COLO668 (cell line): ENCODE measurements around the gene LGI4.

Experiments
- DNase-seq: peaks from one replicate; lab custom pipeline; 2025; ENCODE audit not compliant: unreplicated experiment; lab: John Stamatoyannopoulos, UW

LGI4 gene

DNA sequence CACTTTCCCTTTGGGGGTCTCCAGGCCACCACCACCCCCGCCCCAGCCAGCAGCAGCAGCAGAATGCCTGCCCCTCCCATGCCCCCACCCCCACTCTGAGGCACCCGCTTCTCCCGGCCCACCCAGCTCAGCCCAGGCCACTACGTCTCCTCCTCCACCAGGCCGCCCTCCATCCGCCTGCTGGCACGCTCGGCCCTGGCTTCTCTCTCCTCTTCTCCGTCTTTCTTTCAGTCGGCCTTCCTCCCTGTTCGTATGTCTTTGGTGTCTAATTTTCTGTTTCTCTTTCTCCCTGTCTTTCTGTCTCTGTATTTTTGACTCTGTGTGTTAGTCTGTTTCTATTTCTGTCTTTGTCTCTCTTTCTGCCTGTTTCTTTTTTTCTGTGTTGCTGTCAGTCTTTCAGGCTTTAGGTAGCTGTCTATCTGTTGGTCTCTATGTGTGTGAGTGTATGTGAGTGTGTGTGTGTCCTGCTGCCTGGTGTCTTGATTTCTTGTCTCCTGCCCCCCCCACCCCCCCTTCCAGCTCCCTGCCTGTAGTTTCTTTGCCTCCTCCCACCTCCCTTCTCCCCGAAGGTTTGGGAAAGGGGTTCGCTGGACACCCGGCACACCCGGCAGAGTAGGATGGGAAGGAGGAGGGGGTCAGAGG is at the start of gene LGI4:
Gene LGI4, minus strand, starts transcription at position 459 of the 642 bp plus-strand sequence. Its CDS starts 379 bp downstream, at position 80.
- DNase-seq = no peak

DNA sequence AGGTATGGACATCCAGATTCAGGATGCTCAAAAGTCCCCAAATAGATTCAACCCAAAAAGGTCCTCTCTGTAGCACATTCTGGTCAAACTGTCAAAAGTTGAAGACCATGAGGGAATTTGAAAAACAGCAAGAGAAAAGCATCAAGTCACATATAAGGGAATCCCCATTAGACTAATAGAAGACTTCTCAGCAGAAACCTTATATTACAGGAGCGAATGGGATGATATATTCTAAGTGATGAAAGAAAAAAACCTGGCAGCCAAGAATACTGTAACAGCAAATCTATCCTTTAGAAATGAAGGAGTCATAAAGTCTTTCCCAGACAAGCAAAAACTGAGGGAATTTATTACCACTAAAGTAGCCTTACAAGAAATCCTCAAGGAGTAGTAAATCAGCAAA is 49.4 kb upstream of the LGI4 start:
- DNase-seq = no peak

DNA sequence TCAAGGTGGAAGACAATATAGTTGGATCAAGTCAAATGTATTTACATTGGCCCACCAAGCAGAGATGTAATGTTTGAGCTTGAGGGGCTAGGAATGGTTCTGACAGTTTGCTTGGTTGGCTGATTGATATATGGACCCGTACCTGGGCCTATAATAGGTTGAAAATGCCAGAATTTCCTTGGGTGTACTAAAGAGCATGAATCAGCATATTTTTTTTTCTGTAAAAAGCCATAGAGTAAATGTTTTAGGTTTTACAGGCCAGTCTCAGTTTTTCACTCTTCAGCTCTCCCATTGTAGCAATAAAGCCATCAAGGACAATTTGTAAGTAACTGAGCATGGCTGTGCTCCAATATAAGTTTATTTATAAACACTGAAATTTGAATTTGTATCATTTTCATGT is 46.5 kb upstream of the LGI4 start:
- no peak for DNase-seq

DNA sequence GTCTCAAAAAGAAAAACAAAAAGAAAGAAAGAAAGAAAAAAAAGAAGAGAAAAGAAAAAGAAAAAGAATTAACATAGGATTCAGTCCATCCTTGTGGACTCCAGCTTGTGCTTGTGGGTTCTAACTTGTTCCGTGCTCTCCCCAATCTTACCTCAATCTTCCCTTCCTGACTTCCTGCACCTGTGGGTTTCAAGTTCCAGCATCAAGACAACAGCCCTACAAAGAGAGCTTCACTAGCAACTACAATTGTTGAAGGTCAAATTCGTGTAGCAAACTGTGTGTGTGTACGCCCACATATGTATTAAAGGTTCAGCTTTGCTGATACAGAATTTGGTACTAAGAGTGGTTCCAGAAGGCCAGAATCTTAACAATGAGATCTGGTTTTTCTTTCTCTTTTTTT is 45.0 kb upstream of the LGI4 start:
- no peak for DNase-seq

DNA sequence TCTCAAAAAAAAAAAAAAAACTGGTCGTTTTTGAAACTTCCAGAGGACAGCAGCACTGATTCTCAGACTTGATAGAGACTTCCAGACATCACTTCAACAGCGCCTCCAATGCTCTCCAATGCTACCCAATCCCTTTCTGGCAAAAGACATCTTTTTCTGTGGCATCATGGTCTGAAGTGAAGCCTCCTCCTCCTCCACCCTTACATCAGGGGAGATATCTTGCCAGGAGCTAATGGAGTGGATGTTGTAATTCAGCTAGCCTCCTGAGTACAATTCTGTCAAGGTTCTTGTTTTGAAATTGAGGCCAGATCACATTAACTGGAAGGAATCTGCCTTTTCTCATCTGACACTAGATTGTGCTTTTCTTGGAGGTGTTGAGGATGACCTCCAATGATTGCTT is 43.8 kb upstream of the LGI4 start:
- no peak for DNase-seq

DNA sequence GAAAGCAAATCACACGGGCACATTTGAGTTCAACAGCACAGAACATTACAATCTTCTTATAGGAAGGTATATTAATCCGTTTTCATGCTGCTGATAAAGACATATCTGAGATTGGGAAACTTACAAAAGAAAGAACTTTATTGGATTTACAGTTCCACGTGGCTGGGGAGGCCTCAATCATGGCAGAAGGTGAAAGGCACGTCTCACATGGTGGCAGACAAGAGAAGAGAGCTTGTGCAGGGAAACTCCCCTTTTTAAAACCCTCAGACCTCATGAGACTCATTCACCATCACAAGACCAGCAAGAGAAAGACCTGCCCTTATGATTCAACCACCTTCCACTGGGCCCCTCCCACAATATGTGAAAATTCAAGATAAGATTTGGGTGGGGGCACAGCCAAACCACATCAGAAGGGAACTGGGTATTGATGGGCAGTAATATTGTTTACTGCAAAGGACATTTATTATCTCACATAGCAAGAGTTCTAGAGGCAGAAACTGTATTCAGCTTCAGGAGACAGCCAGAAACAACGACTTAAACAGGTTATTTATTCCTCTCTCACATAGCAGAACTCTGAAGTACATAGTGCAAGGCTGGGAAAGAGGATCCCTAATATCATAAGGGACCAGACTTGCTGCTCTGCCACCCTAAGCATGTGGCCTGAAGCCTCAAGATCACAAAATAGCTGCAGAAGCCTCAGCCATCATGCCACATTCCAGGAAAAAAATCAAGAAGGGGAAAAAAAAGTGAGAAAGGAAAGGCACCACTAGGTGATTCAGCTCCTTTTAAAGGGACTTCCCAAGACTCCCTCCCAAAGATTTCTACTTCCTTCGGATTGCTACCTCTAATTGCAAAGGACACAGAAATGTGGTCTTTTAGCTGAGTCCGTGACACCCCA is 42.8 kb upstream of the LGI4 start:
- no peak for DNase-seq

DNA sequence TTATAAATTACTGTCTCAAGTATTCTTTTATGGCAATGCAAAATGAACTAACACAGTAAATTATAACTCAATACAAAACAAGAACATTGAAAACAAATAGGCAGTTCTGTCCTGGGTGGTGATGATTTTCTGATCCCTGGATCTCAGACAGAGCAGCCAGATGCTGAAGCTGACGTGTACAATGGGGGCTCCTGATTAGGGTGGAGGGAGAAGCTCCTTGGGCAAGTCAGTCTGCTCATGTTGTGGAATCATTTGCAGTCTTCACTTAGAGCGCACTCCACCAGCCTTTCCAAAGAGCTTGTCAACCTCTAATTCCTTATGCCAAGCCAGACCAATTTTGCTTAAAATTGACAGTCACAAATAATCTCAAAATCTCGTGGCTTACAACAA is 41.3 kb upstream of the LGI4 start:
- DNase-seq = no peak

DNA sequence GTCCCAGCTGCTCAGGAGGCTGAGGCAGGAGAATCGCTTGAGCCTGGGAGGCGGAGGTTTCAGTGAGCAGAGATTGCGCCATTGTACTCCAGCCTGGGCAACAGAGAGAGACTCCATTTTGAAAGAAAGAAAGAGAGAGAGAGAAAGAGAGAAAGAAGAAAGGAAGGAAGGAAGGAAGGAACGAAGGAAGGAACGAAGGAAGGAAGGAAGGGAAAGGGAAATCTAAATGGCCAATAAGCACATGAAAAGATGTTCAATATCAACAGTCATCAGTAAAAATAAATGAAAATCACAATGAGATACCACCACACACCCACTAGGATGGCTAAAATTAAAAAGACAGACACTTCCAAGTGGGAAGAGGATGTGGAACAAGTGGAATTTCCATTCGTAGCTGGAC is 39.4 kb upstream of the LGI4 start:
- no peak for DNase-seq

DNA sequence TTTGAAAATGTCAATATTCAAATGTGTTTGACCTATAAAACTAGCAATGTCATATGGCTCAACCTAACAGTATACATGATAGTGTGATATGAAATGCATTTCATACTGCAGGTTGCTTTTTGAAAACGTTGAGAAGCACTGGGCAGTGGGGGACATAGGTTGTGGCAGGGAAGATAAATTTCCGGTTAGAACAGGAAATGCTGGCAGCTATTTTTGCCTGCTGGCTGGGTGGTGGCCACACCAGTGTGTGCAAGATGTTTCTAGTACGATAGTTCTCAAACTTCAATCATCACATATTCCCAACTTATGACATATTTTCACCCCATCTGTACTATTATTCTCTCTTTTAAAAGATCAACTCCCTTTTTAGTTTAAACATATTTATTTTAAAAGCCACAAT is 36.9 kb upstream of the LGI4 start:
- no peak for DNase-seq

DNA sequence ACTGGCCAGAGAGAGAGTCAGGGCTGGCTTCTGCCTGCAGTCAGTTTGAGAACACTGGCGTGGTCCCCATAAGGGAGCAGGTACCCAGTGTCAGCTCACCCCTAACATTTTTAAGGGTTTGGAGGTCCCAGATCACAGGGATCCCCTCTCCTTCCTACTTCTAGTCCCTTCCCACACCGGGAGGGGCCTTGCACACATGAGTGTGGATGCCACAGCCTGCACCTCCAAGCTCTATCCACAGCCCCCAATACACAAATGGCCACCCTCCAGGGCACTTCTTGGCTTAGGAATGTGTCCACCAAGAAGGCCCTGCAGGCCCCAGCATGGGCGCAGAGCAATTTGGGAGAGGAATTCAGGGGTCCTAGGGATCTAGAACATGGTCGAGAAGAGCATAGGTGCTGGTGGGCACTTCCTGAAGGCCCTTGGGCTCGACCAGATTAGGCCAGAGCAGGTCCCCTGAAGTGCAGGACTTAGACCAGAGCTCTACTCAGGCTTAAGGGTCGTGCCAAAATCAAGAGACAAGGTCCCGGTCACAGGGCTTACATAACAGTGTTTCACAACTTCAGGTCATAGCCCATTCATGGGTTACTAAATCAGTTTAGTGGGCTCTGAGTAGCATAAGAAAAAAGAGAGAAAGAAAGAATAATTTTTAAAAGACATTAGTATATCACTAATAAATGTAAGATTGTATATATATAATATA is 35.7 kb upstream of the LGI4 start:
- DNase-seq = no peak

DNA sequence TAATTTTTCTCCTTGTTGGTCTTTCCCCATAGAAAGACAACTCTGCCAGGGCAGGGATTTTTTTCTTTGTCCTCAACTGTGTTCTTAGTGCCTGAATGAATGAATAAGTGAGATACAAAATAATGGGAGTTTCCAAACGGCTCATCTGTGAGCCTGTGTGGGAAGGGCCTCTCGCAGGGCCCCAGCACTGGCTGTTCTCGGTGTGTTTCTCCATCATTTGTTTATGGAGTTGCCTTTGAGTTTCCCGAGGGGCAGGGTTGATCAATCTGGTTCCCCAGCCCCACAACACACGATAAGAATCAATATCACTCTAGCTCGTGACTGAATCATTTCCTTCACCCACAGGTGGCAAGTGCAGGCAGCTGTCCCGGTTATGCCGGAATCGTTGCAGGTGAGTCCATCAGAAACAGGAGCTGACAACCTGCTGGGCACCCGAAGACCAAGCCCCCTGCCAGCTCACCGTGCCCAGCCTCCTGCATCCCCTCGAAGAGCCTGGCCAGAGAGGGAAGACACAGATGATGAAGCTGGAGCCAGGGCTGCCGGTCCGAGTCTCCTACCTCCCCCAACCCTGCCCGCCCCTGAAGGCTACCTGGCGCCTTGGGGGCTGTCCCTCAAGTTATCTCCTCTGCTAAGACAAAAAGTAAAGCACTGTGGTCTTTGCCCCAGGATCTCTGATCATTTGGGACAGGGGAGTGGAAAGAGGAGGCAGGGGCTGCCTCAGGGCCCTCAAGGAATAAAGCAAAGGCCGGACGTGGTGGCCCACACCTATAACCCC is 34.5 kb upstream of the LGI4 start:
- no peak for DNase-seq

DNA sequence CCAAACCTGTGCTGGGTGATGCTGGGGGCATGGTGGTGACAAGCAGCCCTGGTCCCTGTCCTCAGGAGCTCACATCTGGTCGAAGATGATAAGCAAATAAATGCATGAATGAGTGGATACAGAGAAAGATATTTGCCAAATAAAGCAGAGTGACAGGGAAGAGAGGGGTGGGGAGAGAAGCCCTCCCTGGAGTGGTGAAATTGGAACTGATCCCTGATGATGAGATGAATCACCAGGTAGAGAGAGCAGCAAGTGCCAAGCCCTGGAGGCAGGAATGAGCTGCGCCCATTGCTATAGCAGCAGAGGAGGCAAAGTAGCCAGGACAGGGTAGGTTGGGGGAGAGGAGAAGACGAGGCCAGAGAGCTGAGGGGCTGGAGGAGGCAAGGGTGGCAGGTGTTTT is 33.3 kb upstream of the LGI4 start:
- DNase-seq = peak; percentile 3

DNA sequence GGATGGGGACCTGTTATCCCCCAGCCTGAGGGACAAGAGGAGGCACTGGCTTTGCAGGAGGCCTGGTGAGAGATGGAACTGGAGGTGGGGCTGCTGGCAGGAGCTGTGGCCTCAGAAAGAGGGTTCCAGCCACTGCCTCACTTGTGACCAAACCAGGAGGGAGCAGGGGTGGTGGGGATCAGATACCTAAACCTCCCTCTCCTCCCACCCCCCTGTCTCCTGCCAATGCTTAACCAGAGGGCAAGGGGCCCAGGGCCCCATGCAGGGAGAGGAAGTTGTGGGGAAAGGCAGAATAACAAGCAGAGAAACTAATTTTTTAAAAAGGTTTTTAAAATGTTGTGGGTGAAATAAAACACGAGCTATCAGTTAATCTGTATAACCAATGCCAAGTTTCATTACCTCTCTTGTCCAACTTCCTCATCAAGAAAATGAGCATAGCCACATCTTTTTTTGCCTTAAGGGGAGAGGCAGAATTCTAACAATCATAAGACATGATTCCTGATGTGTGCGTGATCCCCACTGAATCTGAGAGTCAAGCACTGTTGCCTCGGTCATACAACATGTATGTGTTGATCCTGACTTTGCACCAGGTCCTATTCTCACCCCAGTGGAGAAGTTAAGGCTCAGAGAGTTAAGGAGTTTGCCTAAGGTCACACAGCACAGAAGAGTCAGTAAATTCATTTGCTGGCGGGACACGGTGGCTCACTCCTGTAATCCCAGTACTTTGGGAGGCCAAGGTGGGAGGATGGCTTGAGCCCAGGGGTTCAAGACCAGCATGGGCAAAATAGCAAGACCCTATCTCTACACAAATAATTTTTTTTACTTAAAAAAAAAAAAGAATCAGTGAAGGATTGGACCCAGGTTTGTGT is 32.6 kb upstream of the LGI4 start:
- DNase-seq = no peak

DNA sequence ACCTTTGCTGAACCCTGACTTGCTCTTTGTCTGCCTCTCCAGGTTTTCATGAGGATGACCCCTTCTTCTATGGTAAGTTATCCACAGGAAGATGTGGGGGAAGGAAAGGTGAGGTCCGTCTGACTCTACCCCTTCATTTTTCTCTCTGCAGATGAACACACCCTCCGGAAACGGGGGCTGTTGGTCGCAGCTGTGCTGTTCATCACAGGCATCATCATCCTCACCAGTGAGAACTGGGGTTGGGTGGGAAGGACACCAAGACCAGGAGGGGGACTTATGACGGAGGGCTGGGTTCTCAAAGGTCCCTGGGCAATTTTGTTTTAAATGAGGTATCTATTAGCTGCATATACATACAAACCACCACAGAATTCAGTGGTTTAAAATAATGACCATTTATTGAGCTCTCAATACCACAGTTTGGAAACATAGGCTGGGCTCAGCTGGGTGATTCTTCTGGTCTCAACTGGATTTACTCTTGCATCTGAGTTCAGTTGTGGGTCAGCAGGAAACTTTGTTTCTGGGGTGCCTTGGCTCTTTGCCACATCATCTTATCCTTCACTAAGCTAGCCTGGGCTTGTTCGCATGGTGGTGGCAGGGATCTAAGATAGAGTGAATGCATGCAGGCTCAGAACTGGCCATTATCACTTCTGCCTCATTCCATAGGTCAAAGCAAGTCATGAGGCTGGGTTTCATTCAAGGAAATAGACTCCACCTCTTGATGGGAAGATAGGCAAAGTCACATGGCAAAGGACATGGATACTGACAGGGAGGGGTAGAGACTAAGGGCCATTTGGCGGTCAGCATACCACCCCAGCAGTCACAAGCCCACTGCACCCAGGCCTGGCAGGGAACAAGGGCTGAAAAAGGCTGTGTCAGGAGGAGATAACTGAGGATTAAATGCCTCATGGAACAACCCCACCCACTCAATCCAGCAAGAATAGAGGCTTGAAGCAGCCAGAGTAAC is 31.5 kb upstream of the LGI4 start:
- DNase-seq = no peak

DNA sequence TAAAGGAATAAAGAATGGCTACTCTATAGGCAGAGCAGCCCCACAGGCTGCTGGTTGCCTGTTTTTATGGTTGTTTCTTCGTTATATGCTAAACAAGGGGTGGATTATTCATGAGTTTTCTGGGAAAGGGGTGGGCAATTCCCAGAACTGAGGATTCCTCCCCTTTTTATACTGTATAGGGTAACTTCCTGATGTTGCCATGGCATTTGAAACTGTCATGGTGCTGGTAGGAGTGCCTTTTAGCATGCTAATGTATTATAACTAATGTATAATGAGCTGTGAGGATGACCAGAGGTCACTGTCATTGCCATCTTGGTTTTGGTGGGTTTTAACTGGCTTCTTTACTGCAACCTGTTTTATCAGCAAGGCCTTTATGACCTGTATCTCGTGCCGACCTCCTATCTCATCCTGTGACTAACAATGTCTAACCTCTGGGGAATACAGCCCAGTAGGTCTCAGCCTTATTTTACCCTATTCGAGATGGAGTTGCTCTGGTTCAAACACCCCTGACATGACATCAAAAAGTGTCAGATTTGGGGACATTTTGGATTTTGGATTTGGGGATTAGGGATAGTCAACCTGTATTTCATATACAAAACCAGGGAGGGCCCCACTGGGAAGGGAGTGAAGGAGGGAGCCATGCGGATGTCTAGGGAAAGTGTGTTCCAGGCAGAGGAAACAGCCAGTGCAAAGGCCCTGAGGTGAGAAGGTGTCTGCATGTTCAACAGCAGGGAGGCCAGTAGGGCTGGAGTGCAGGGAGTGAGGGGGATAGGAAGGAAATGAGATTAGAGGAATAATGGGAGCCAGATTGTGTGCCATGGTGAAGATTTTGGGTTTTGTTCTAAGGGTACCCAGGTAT is 30.6 kb upstream of the LGI4 start:
- no peak for DNase-seq

DNA sequence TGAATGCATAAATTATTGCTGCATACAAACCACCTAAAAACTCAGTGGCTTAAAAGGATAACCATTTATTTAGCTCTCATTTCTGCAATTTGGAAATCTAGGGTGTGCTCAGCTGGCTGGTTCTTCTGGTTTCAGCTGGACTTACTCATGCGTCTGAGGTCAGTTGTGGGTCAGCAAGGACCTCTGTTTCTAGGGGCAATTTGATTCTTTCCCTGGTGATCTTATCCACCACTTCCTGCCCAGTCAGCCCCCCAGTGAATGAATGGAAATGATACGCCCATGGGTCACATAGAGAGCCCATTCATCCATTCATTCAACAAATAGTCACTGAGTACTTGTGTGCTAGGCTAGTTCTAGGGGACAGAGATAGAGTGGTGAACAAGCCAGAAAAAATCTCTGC is 29.6 kb upstream of the LGI4 start:
- no peak for DNase-seq

DNA sequence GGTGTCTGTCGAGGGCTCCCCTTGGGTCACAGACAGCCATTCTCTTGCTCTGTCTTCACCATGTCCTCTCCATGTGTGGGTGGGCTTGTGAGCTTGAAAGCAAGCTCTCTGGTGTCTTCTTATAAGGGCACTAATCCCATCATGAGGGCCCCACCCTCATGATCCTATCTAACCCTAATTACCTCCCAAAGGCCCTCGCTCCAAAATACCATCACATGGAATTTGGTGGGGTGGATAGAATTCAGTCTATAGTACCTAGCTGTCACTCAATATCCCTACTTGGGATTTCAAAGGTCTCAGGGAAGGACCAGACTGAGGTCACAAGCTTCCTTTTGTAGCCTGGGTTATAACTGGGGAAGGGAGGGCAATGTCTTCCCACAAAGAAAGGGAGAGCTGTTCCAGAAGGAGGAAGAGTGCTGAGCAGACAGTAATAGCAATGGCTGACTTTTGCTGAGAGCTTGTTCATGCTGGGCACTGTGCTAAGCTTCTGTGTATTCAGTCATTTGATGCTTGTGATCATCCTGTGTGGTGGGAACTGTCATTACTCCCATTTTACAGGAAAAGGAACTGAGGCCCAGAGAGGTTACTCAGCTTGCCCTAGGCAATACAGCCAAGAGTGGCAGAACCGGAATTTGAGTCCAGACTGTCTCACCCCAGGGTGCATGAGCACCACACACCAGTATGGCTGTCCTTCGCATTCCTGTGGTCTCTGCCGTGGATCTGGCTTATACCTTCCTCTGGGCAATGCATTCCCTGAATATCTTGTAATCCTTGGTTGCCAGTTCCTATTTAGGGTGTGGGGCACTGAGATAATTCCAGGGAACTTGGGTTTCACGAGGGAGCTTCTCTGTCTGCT is 27.8 kb upstream of the LGI4 start:
- DNase-seq = no peak
